ENCODE measurements around the gene IDH3G.
"Not testable (repeated sequence)": the region's sequence is repeated elsewhere in the genome, so short reads cannot be mapped to it uniquely, and the experiment has no call there.

Gene IDH3G

GRCh38 chrX:153794018-153794896 is at the start of gene IDH3G, which contains the start of gene SSR4:
TSS of gene IDH3G (minus strand) at chrX:153794375. CDS start at chrX:153794326, 49 bp downstream.
TSS of gene SSR4 (plus strand) at chrX:153794668. CDS start at chrX:153794688, 20 bp downstream.
- peak; percentile 15 to 94 (median 84) for DNase-seq

- no peak for DNase-seq
These were observed 42.7 kb upstream of the IDH3G start for GRCh38 chrX:153836921-153837320.

- DNase-seq = no peak
These were observed 38.6 kb upstream of the IDH3G start for GRCh38 chrX:153832728-153833127.

- no peak for DNase-seq
These were observed 37.4 kb upstream of the IDH3G start for GRCh38 chrX:153831429-153832150.

- peak in 2 of 56 donors; percentile 2 to 36 for DNase-seq
These were observed 36.7 kb upstream of the IDH3G start for GRCh38 chrX:153830640-153831428.

GRCh38 chrX:153829799-153830639 is 35.8 kb upstream of the IDH3G start, which contains the start of gene PDZD4:
TSS of gene PDZD4 (minus strand) at chrX:153830544. CDS start at chrX:153830298, 246 bp downstream.
- peak in 1 of 56 donors; percentile 22 for DNase-seq

GRCh38 chrX:153829549-153829798 is 35.3 kb upstream of the IDH3G start:
- DNase-seq = no peak

GRCh38 chrX:153828723-153829548 is 34.8 kb upstream of the IDH3G start:
- DNase-seq = peak in 1 of 56 donors; percentile 5

- DNase-seq = no peak
These were observed 34.1 kb upstream of the IDH3G start for GRCh38 chrX:153828308-153828707.

- DNase-seq = no peak
These were observed 33.7 kb upstream of the IDH3G start for GRCh38 chrX:153827903-153828302.

- DNase-seq = no peak
These were observed 32.8 kb upstream of the IDH3G start for GRCh38 chrX:153827016-153827415.

GRCh38 chrX:153825042-153825441 is 30.9 kb upstream of the IDH3G start:
- no peak for DNase-seq

GRCh38 chrX:153824348-153824747 is 30.2 kb upstream of the IDH3G start:
- DNase-seq = no peak

GRCh38 chrX:153821066-153821465 is 26.9 kb upstream of the IDH3G start:
- DNase-seq = no peak

- DNase-seq = no peak
These were observed 26.4 kb upstream of the IDH3G start for GRCh38 chrX:153820601-153821000.

GRCh38 chrX:153819384-153820040 is 25.3 kb upstream of the IDH3G start:
- no peak for DNase-seq

- DNase-seq = peak in 5 of 56 donors; percentile 4 to 46 (median 10)
These were observed 24.6 kb upstream of the IDH3G start for GRCh38 chrX:153818571-153819383.

- DNase-seq = not testable (repeated sequence)
These were observed 23.9 kb upstream of the IDH3G start for GRCh38 chrX:153818064-153818463.

All from amygdala (tissue), 56 donors.